Stimulated activated CD8-positive, alpha-beta memory T cell treated with anti-CD3 and anti-CD28 coated beads, Interleukin-12 subunit alpha, Interleukin-12 subunit beta, amount 100 ng/mL, for 4 hours (primary cell): ENCODE measurements around the gene DPYSL4.
"Not testable (repeated sequence)": the region's sequence is repeated elsewhere in the genome, so short reads cannot be mapped to it uniquely, and the experiment has no call there.

Source experiments
- DNase-seq: peaks from one replicate; pipeline ENCODE4 v3.0.0-alpha.2; 2020; ENCODE audit warnings: low read depth

DPYSL4 gene

DNA sequence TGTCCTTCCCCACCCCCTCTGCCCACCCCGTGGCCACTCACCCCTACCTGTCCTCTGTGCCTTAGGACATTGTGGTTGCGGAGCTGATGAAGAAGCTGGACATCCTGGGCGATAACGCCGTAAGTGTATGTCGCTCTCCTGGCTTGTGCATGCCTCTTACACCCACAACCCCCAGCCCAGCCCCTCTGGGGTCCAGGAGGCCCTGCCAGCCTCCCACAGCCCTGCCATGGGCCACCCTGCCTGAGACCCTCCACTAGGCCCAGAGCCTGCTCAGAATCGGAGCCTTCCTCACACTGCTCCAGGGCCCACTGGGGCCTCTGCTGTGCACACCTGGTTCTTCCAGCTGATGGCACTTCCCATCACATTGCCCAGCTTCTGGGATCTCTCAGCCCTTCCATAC lies 36.8 kb upstream of the DPYSL4 start:
- no peak for DNase-seq

GRCh38 chr10:132150777-132151176 lies 36.0 kb upstream of the DPYSL4 start:
- no peak for DNase-seq

- no peak for DNase-seq
These were observed 35.3 kb upstream of the DPYSL4 start for GRCh38 chr10:132151286-132151950.

DNA sequence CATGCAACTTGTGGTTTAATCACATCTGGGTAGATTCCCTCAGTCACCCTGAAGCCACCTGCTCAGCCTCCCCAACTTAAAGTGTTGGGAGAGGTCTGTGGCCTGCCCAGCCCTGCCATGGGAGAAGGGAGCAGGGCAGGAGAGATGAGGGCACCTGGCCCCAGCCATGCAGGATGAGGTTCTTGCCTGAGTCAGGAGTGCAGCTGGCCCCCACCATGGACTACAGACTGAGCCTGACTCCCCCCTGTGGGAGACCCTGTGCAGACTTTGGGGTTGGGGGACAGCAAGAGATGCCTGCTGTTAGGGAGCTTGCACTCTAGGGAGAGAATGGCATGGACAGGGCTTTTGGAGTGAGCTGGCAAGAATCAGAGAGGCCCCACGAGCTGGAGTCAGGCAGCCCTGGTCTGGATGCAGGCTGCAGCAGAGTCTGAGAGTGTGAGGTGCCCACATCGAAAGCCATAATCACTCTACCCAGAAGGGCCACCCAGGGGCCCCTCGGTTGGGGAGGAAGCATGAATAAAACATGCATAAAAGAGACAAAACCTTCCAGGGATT lies 34.7 kb upstream of the DPYSL4 start:
- no peak for DNase-seq

GRCh38 chr10:132152896-132153580 lies 33.7 kb upstream of the DPYSL4 start:
- DNase-seq: no peak

DNA sequence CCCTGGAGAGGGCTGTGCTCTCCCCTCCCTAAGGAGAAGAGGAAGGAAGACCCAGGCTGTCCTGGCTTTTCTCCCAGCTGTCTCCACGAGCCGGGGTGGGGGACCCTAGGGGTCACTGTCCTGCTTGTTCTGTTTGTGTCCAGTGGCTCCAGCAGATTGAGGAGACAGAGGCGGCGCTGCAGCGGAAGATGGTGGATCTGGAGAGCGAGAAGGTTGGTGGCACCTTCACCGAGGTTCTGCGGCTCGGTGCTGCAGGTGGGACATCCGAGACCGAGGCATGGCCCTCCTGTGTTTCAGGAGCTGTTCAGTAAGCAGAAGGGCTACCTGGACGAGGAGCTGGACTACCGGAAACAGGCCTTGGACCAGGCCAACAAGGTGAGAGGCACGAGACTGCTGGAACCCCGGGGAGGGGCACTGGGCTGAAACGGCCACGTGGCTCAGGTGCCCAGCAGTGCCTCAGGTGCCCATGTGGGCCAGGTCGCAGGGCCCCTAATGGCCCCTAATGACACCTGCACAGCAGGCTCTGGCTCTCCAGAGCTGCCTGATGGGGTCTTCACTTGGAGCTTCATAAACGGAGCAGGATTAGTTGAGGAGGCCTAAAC lies 33.0 kb upstream of the DPYSL4 start:
- DNase-seq: no peak

GRCh38 chr10:132154440-132154839 lies 32.3 kb upstream of the DPYSL4 start:
- no peak for DNase-seq

DNA sequence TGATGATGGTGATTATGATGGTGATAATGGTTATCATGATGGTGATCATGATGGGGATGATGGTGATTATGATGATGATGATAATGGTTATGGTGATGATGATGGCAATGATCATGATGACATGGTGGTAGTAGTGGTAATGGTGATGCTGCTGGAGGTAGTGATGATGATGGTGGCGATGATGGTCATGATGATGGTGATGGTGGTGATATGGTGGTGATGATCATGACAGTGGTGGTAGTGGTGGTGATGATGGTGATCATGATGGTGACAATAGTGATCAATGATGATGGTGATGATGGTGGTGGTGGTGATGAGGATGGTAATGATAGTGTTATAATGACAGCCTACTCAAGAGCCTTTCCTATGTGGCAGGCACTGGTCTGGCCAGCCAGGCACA lies 31.8 kb upstream of the DPYSL4 start:
- no peak for DNase-seq

GRCh38 chr10:132155723-132156381 lies 30.9 kb upstream of the DPYSL4 start:
- DNase-seq: no peak

GRCh38 chr10:132156382-132156781 lies 30.4 kb upstream of the DPYSL4 start:
- no peak for DNase-seq

DNA sequence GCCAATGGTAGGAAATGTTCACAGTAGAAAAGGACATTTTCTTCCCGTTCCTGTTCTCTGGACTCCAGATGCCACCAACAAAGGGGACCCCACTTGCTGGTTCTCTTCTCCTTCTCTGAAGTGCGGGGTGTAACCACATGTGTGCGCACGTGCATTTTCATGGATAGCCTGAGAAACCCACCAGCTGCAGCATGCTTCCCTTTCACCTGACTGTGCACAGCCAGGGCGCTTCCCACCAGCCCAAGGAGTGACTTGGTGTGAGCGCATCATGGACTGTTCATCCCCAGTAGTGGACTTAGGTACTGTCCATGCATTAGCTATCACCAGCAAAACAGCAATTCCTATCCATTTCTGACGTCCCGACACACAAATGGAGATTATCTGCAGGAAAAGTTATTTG lies 29.6 kb upstream of the DPYSL4 start:
- no peak for DNase-seq

- no peak for DNase-seq
These were observed 28.5 kb upstream of the DPYSL4 start for GRCh38 chr10:132158122-132158741.

DNA sequence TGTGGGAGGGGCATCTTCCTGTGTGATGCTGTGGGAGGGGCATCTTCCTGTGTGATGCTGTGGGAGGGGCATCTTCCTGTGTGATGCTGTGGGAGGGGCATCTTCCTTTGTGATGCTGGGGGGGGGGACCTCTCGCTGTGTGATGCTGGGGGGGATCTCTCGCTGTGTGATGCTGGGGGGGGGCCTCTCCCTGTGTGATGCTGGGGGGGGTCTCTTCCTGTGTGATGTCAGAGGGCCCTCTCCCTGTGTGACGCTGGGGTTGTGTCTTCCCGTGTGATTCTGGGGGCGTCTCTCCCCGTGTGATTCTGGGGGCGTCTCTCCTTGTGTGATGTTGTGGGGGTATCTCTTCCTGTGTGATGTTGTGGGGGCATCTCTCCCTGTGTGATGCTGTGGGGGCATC lies 27.9 kb upstream of the DPYSL4 start:
- no peak for DNase-seq

DNA sequence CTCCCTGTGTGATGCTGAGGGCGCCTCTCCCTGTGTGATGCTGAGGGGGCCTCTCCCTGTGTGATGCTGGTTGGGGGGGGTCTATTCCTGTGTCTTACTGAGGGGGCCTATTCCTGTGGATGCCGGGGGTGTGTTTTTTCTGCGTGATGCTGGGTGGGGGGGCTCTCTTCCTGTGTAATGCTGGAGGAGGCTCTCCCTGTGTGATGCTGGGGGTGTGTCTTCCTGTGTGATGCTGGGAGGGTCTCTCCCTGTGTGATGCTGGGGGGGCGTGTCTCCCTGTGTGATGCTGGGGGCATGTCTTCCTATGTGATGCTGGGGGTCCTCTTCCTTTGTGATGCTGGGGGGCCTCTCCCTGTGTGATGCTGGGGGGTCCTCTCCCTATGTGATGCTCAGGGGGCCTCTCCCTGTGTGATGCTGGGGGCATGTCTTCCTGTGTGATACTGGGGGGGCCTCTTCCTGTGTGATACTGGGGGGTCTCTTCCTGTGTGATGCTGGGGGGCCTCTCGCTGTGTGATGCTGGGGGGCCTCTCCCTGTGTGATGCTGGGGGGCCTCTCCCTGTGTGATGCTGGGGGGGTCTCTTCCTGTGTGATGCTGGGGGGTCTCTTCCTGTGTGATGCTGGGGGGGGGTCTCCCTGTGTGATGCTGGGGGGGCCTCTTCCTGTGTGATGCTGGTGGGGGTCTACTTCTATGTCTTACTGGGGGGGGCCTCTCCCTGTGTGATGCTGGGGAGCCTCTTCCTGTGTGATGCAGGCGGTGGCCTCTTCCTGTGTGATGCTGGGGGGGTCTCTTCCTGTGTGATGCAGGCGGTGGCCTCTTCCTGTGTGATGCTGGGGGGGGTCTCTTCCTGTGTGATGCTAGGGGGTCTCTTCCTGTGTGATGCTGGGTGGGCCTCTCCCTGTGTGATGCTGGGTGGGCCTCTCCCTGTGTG lies 27.2 kb upstream of the DPYSL4 start:
- DNase-seq: not testable (repeated sequence)

- not testable (repeated sequence) for DNase-seq
These were observed 26.5 kb upstream of the DPYSL4 start for GRCh38 chr10:132160231-132160630.

- DNase-seq: not testable (repeated sequence)
These were observed 25.7 kb upstream of the DPYSL4 start for GRCh38 chr10:132160834-132161622.

DNA sequence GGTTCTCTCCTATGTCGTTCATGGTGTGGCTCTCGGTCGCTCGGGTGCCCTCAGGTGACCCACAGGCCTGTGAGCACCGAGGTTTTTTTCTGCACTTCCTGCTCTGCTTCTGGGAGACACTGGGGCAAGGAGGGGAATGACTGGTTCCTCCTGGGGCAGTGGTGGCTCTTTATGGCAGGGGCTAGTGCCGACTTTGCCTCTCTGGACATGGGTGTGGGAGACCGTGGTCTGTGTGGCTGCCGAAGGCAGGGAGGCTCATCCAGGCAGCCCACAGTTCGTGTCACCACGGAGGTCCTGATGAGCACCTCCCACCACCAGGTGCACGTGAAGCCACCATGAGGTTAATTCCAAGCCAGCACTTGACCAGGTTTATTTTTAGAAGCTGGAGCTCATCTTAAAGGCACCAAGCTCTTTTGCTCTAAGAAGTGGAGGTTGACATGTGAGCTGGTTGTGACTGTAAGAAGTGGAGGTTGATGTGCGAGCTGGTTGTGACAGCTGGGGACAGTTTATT lies 24.7 kb upstream of the DPYSL4 start:
- DNase-seq: no peak

- DNase-seq: no peak
These were observed 24.0 kb upstream of the DPYSL4 start for GRCh38 chr10:132162590-132163277.

- no peak for DNase-seq
These were observed 23.4 kb upstream of the DPYSL4 start for GRCh38 chr10:132163278-132163765.
